22Rv1 (cell line): Measurements from ENCODE around the gene KIF3A.

Experiments used
- H3K27ac ChIP-seq: fragments of 450-650 bp; 2 replicates; pipeline ENCODE4 v1.5.1; 2017
- ZFX ChIP-seq: fragments of 450-650 bp; IDR thresholded peaks from 2 replicates; pipeline ENCODE4 v1.6.1; 2017; ENCODE audit warnings: antibody characterized with exemption, borderline replicate concordance
- TF ChIP-seq, protein P1 (sequence below): fragments of 450-650 bp; IDR thresholded peaks from 2 replicates; pipeline ENCODE4 v1.5.1; 2017; ENCODE audit warnings: mild to moderate bottlenecking

The KIF3A gene

GRCh38 chr5:132665574-132666080, 71.7 kb downstream of the KIF3A start:
- TF ChIP-seq, protein P1, sequence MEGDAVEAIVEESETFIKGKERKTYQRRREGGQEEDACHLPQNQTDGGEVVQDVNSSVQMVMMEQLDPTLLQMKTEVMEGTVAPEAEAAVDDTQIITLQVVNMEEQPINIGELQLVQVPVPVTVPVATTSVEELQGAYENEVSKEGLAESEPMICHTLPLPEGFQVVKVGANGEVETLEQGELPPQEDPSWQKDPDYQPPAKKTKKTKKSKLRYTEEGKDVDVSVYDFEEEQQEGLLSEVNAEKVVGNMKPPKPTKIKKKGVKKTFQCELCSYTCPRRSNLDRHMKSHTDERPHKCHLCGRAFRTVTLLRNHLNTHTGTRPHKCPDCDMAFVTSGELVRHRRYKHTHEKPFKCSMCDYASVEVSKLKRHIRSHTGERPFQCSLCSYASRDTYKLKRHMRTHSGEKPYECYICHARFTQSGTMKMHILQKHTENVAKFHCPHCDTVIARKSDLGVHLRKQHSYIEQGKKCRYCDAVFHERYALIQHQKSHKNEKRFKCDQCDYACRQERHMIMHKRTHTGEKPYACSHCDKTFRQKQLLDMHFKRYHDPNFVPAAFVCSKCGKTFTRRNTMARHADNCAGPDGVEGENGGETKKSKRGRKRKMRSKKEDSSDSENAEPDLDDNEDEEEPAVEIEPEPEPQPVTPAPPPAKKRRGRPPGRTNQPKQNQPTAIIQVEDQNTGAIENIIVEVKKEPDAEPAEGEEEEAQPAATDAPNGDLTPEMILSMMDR: no peak
- TF ChIP-seq ZFX: no peak
- H3K27ac ChIP-seq: no peak overlapping the region

DNA sequence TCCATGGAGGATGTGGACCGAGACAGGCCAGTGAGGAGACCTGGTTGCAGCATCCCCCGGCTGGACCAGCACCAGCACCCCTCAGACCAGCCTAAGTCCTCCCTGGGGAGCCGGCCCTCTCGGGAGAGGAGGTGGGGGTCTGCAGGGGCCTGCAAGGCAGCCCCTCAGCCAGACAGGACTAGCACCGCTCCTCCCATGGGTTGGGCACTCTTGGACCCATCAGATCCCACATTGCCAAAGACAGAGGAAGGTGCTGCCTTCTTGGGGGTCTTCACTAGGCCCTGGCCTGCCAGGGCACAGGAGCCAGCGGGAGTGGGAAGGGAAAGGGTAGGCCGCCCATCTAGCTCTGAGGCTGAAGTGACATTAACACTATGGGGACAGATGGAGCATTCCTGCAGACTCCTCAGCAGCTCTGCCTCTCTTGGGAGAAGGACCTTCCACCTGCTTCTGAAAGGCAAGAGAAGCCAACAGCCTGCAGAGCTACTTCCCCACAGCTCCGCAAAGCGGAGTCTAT, 72.6 kb downstream of the KIF3A start:
- TF ChIP-seq, protein P1: no peak
- TF ChIP-seq ZFX: no peak

GRCh38 chr5:132663771-132664695, 73.3 kb downstream of the KIF3A start:
- no peak overlapping the region for H3K27ac ChIP-seq
- no peak for TF ChIP-seq ZFX
- TF ChIP-seq, protein P1: no peak

More for the DNA sequence above, 72.6 kb downstream of the KIF3A start:
- H3K27ac ChIP-seq: no peak overlapping the region

- H3K27ac ChIP-seq: no peak overlapping the region
- TF ChIP-seq, protein P1: no peak
- no peak for TF ChIP-seq ZFX
These were observed 74.2 kb downstream of the KIF3A start for GRCh38 chr5:132662925-132663770.

DNA sequence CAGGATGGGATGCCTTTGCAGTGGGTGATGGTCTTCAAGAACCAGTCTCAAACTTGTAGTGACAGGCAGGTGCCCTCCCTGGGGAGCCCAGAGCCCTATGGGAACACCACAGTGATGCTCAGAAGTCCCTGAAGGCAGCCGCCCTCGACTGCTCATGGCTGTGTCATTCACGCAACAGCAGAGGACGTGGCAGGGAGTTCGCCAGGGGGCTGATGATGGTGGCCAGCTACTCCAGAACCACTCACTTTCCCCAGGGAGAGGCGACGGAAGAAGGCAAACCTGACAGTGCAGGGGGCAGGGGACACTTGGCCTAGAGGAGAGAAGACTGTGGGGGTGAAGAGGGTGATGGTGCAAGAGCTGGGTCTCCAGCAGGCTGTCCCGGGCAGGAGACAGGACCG, 75.3 kb downstream of the KIF3A start:
- no peak overlapping the region for H3K27ac ChIP-seq
- TF ChIP-seq, protein P1: no peak
- no peak for TF ChIP-seq ZFX

GRCh38 chr5:132661231-132662003, 75.9 kb downstream of the KIF3A start:
- H3K27ac ChIP-seq: no peak overlapping the region
- TF ChIP-seq, protein P1: no peak
- TF ChIP-seq ZFX: no peak
